HG03175 (cell line): ENCODE data around the gene NKPD1.

ENCODE experiments used
- ATAC-seq: cut with Tn5 transposase; IDR thresholded peaks from one replicate; pipeline ENCODE4 v1.9.1; 2021; ENCODE audit warnings: mild to moderate bottlenecking, moderate library complexity; ENCODE audit not compliant: unreplicated experiment

Gene NKPD1

GRCh38 chr19:45160870-45161737 is at the start of gene NKPD1:
TSS of gene NKPD1 (minus strand) at chr19:45160982. CDS start at chr19:45160150, 832 bp downstream.
- ATAC-seq, result no peak

- ATAC-seq, result no peak
Measured at GRCh38 chr19:45206328-45206727, 45.5 kb upstream of the NKPD1 start.

GRCh38 chr19:45205810-45206209 is 45.0 kb upstream of the NKPD1 start:
- ATAC-seq, result no peak

GRCh38 chr19:45202637-45203036 is 41.9 kb upstream of the NKPD1 start:
- ATAC-seq, result no peak

GRCh38 chr19:45200568-45200967 is 39.8 kb upstream of the NKPD1 start:
- no peak for ATAC-seq

GRCh38 chr19:45195764-45196163 is 35.0 kb upstream of the NKPD1 start:
- ATAC-seq, result no peak

- ATAC-seq, result no peak
Measured at GRCh38 chr19:45191375-45191774, 30.6 kb upstream of the NKPD1 start.

GRCh38 chr19:45189971-45190370 is 29.2 kb upstream of the NKPD1 start:
- no peak for ATAC-seq

GRCh38 chr19:45187421-45188100 is 26.8 kb upstream of the NKPD1 start:
- no peak for ATAC-seq

- no peak for ATAC-seq
Measured at GRCh38 chr19:45186509-45187334, 25.9 kb upstream of the NKPD1 start.

GRCh38 chr19:45184115-45184514 is 23.3 kb upstream of the NKPD1 start:
- no peak for ATAC-seq

GRCh38 chr19:45182758-45183157 is 22.0 kb upstream of the NKPD1 start:
- no peak for ATAC-seq

GRCh38 chr19:45180936-45181335 is 20.2 kb upstream of the NKPD1 start:
- ATAC-seq, result no peak

GRCh38 chr19:45179892-45180370 is 19.1 kb upstream of the NKPD1 start:
- no peak for ATAC-seq

GRCh38 chr19:45179072-45179891 is 18.5 kb upstream of the NKPD1 start:
- ATAC-seq, result no peak

GRCh38 chr19:45178262-45179071 is 17.7 kb upstream of the NKPD1 start, which contains the start of gene BLOC1S3:
TSS of gene BLOC1S3 (plus strand) at chr19:45178784. CDS start at chr19:45179297, 513 bp downstream.
- ATAC-seq, result peak; percentile 81

- peak; percentile 6 for ATAC-seq
Measured at GRCh38 chr19:45177817-45178261, 17.1 kb upstream of the NKPD1 start, which contains the start of gene TRAPPC6A. TSS of gene TRAPPC6A (minus strand) at chr19:45178237. CDS start at chr19:45178218, 19 bp downstream.

GRCh38 chr19:45175515-45176345 is 14.9 kb upstream of the NKPD1 start:
- no peak for ATAC-seq
